IMR-90 (cell line): Measurements from ENCODE around the gene ZDHHC24. TPM values are rescaled to one million over a fixed set of nuclear protein-coding genes. Genes with fewer than 3 reads are reported as not detected.

Experiments
- ATAC-seq: fragments of 200-7000 bp; cut with Tn5 transposase; 2 replicates; pipeline ENCODE4 v1.9.1; 2020; ENCODE audit warnings: low read depth, mild to moderate bottlenecking, moderate library complexity
- BruUV-seq: library from RNA; stranded (reverse); fragments of 400-500 nt; replicated peaks from 2 replicates; lab custom pipeline; 2021; lab: Mats Ljungman, UMichigan
- CTCF ChIA-PET: fragments of 300-600 bp; formaldehyde crosslinking; extraction: SDS; loops from one replicate; lab custom pipeline; 2021; ENCODE audit warnings: antibody characterized with exemption; lab: Yijun Ruan, JAX
- POLR2A ChIA-PET: fragments of 300-600 bp; sonication (Branson Sonifier 250); formaldehyde crosslinking; loops from one replicate; lab custom pipeline; 2022; ENCODE audit warnings: antibody characterized with exemption; ENCODE audit not compliant: unreplicated experiment; lab: Charles Lee
- DNase-seq: peaks from one replicate; pipeline ENCODE4 v3.0.0; 2013
- H2AFZ ChIP-seq: replicated peaks from 2 replicates; pipeline ENCODE3; 2013; ENCODE audit warnings: low read length, mild to moderate bottlenecking; ENCODE audit not compliant: poor library complexity
- H2AK5ac ChIP-seq: 2 replicates; pipeline ENCODE4 v1.6.1; 2013; ENCODE audit warnings: low read depth, low read length, inconsistent platforms
- H2AK9ac ChIP-seq: replicated peaks from 2 replicates; pipeline ENCODE3; 2013; ENCODE audit warnings: mild to moderate bottlenecking, low read depth, low read length, moderate library complexity; ENCODE audit not compliant: poor library complexity
- H2BK120ac ChIP-seq: 2 replicates; pipeline ENCODE4 v1.6.1; 2013; ENCODE audit warnings: low read depth, low read length, inconsistent platforms
- H2BK15ac ChIP-seq: 3 replicates; pipeline ENCODE4 v1.6.1; 2013; ENCODE audit warnings: low read depth, low read length, inconsistent platforms
- H2BK20ac ChIP-seq: 2 replicates; pipeline ENCODE4 v1.6.1; 2013; ENCODE audit warnings: low read depth, mild to moderate bottlenecking, inconsistent platforms, low read length, moderate library complexity
- H2BK5ac ChIP-seq: 2 replicates; pipeline ENCODE4 v1.6.1; 2013; ENCODE audit warnings: mild to moderate bottlenecking, low read depth, low read length, inconsistent platforms; ENCODE audit not compliant: poor library complexity, severe bottlenecking
- H3K14ac ChIP-seq: replicated peaks from 2 replicates; pipeline ENCODE4 v1.6.1; 2013; ENCODE audit warnings: low read depth, low read length, inconsistent platforms
- H3K18ac ChIP-seq: 2 replicates; pipeline ENCODE4 v1.6.1; 2013; ENCODE audit warnings: low read depth, low read length, control low read depth
- H3K23ac ChIP-seq: 2 replicates; pipeline ENCODE4 v1.6.1; 2013; ENCODE audit warnings: low read depth, low read length, inconsistent platforms
- H3K27ac ChIP-seq: 2 replicates; pipeline ENCODE4 v1.5.1; 2013; ENCODE audit warnings: mild to moderate bottlenecking, control low read depth, low read length; ENCODE audit not compliant: insufficient read depth
- H3K27me3 ChIP-seq: 2 replicates; pipeline ENCODE4 v1.6.1; 2013; ENCODE audit warnings: low read length; ENCODE audit not compliant: control insufficient read depth, insufficient read depth
- H3K36me3 ChIP-seq: 2 replicates; pipeline ENCODE4 v1.6.1; 2013; ENCODE audit warnings: low read length, mixed read lengths; ENCODE audit not compliant: control insufficient read depth, insufficient read depth
- H3K4ac ChIP-seq: 2 replicates; pipeline ENCODE4 v1.6.1; 2013; ENCODE audit warnings: low read depth, low read length, inconsistent platforms
- H3K4me1 ChIP-seq: 2 replicates; pipeline ENCODE4 v1.6.1; 2013; ENCODE audit warnings: low read length, mixed read lengths; ENCODE audit not compliant: control insufficient read depth, insufficient read depth
- H3K4me2 ChIP-seq: 2 replicates; pipeline ENCODE4 v1.6.1; 2013; ENCODE audit warnings: low read depth, mild to moderate bottlenecking, control low read depth, low read length, moderate library complexity
- H3K4me3 ChIP-seq: 2 replicates; pipeline ENCODE4 v1.5.1; 2013; ENCODE audit warnings: low read depth, mild to moderate bottlenecking, control low read depth, low read length, moderate library complexity; ENCODE audit not compliant: insufficient read depth
- H3K56ac ChIP-seq: 2 replicates; pipeline ENCODE4 v1.6.1; 2013; ENCODE audit warnings: low read length, inconsistent platforms; ENCODE audit not compliant: insufficient read depth; ENCODE audit errors: extremely low read depth
- H3K79me1 ChIP-seq, 2 experiments: 2 replicates each; pipeline ENCODE4 v1.6.1; 2013; ENCODE audit warnings: low read length in 2 of 2, inconsistent platforms in 1 of 2, low read depth in 1 of 2
- H3K9ac ChIP-seq: 2 replicates; pipeline ENCODE4 v1.6.1; 2013; ENCODE audit warnings: low read depth, low read length, control low read depth
- H3K9me1 ChIP-seq: 2 replicates; pipeline ENCODE4 v1.6.1; 2013; ENCODE audit warnings: low read length, inconsistent platforms; ENCODE audit not compliant: insufficient read depth
- H3K9me3 ChIP-seq: 2 replicates; pipeline ENCODE4 v1.6.1; 2013; ENCODE audit warnings: low read length; ENCODE audit not compliant: control insufficient read depth, insufficient read depth
- H4K20me1 ChIP-seq: 2 replicates; pipeline ENCODE4 v1.6.1; 2013; ENCODE audit warnings: low read length, inconsistent platforms; ENCODE audit not compliant: insufficient read depth
- H4K5ac ChIP-seq: 2 replicates; pipeline ENCODE4 v1.6.1; 2013; ENCODE audit warnings: mild to moderate bottlenecking, low read depth, low read length, control low read depth
- H4K8ac ChIP-seq, 2 experiments: 2 replicates each; pipeline ENCODE4 v1.6.1; 2013; ENCODE audit warnings: low read depth in 2 of 2, low read length in 2 of 2, control low read depth in 1 of 2, inconsistent platforms in 1 of 2
- H4K91ac ChIP-seq: 2 replicates; pipeline ENCODE4 v1.6.1; 2013; ENCODE audit warnings: low read depth, low read length, inconsistent platforms; ENCODE audit not compliant: insufficient read depth
- BHLHE40 ChIP-seq: fragments of 150-350 bp; IDR thresholded peaks from 2 replicates; pipeline ENCODE4 v1.6.1; 2016; ENCODE audit warnings: mild to moderate bottlenecking, low read depth, low read length
- CEBPB ChIP-seq: IDR thresholded peaks from 2 replicates; pipeline ENCODE4 v1.6.1; 2012; ENCODE audit warnings: low read depth, low read length, improper control_type of control experiment
- CHD1 ChIP-seq: IDR thresholded peaks from 2 replicates; pipeline ENCODE4 v1.6.1; 2012; ENCODE audit warnings: low read depth, low read length, improper control_type of control experiment
- FOS ChIP-seq: fragments of 150-350 bp; IDR thresholded peaks from 2 replicates; pipeline ENCODE4 v1.6.1; 2016; ENCODE audit warnings: low read depth, low read length
- MAFK ChIP-seq: IDR thresholded peaks from 2 replicates; pipeline ENCODE4 v1.6.1; 2012; ENCODE audit warnings: low read depth, low read length, improper control_type of control experiment
- MXI1 ChIP-seq: IDR thresholded peaks from 2 replicates; pipeline ENCODE4 v1.6.1; 2012; ENCODE audit warnings: low read depth, mild to moderate bottlenecking, low read length, moderate library complexity, borderline replicate concordance
- NFE2L2 ChIP-seq: fragments of 150-350 bp; IDR thresholded peaks from 2 replicates; pipeline ENCODE4 v1.6.1; 2016; ENCODE audit warnings: low read depth, mild to moderate bottlenecking, low read length
- POLR2A ChIP-seq: IDR thresholded peaks from 2 replicates; pipeline ENCODE4 v1.6.1; 2012; ENCODE audit warnings: mild to moderate bottlenecking, low read depth, low read length
- RAD21 ChIP-seq: IDR thresholded peaks from 2 replicates; pipeline ENCODE4 v1.6.1; 2012; ENCODE audit warnings: low read length, improper control_type of control experiment
- RCOR1 ChIP-seq: IDR thresholded peaks from 2 replicates; pipeline ENCODE4 v1.6.1; 2012; ENCODE audit warnings: mild to moderate bottlenecking, low read length, improper control_type of control experiment; ENCODE audit not compliant: insufficient replicate concordance
- RFX5 ChIP-seq: IDR thresholded peaks from 2 replicates; pipeline ENCODE4 v1.8.0; 2012; ENCODE audit warnings: low read depth, mild to moderate bottlenecking, low read length, moderate library complexity
- SMC3 ChIP-seq: fragments of 150-350 bp; IDR thresholded peaks from 2 replicates; pipeline ENCODE4 v1.6.1; 2016; ENCODE audit warnings: low read depth, mild to moderate bottlenecking, antibody characterized with exemption, low read length, moderate library complexity
- WGBS, 2 experiments: methylation state at CpG; one replicate each; pipeline versions ENCODE4 v1.1.5 to v1.1.7; 2013; ENCODE audit warnings: missing lambda C conversion rate in 2 of 2; ENCODE audit not compliant: insufficient read length in 1 of 2; ENCODE audit errors: extremely low coverage in 2 of 2; 5-methylcytosine and 5-hydroxymethylcytosine counted together
- dilution Hi-C: fragments of 300-500 bp; cut with HindIII; formaldehyde crosslinking; loops from one replicate; pipeline ENCODE4 v1.14.3; 2018; ENCODE audit warnings: low sequenced_read_pairs; ENCODE audit not compliant: unreplicated experiment
- in situ Hi-C: fragments of 300-500 bp; cut with MboI; formaldehyde crosslinking; loops from 3 replicates; pipeline ENCODE4 v1.14.3; 2019; ENCODE audit warnings: low sequenced_read_pairs, inconsistent platforms, mixed read lengths
- intact Hi-C: fragments of 100-400 bp; cut with micrococcal nuclease; formaldehyde crosslinking; loops from 2 replicates; pipeline ENCODE4 v1.10.0; 2022
- polyA plus RNA-seq, 3 experiments: library from polyadenylated mRNA; depleted of rRNA; stranded (reverse); fragments of >200 nt; gene quantifications; 2 replicates each; pipeline ENCODE4 v1.2.3, GENCODE V29; 2012; ENCODE audit warnings: low replicate concordance in 1 of 3
- total RNA-seq: library from RNA; depleted of rRNA; stranded (reverse); fragments of >200 nt; gene quantifications from 2 replicates; pipeline ENCODE4 v1.2.3, GENCODE V29; 2012
- TF ChIP-seq, protein P1 (sequence below): fragments of 150-350 bp; IDR thresholded peaks from 2 replicates; pipeline ENCODE4 v1.6.1; 2016; ENCODE audit warnings: low read depth, mild to moderate bottlenecking, low read length, moderate library complexity, borderline replicate concordance
- TF ChIP-seq, protein P2 (sequence below): conservative IDR thresholded peaks from 2 replicates; pipeline ENCODE4 v1.5.1; 2012; ENCODE audit warnings: mild to moderate bottlenecking, low read depth, low read length, improper control_type of control experiment
- TF ChIP-seq, protein P3 (sequence below): fragments of 150-350 bp; IDR thresholded peaks from 2 replicates; pipeline ENCODE4 v1.6.1; 2017; ENCODE audit warnings: mild to moderate bottlenecking, antibody characterized with exemption, low read length, low read depth

Gene ZDHHC24
- total and polyA plus RNA-seq, 2 of the 4 experiments (the other 2 are of a cell fraction): 3.2 to 10.9 TPM

DNA sequence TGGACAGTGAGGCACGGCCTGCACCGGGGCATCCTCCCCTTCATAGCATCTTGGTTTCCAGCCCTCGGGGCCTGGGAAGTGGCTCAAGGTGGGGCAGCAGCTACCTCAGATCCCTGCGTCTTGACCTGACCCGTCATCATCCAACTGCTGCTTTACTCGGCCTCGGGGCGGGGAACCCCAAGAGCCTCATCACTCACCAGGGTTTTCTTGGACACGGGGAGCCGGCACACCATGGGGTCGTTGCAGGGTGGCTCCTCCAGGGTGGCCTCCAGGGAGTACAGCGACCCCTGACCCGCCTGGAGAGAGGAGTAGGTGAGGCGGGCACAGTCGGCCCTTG, 21.9 kb upstream of the ZDHHC24 start:
- Histone ChIP-seq H3K4me2 (peak overlapping the region; percentile 49; the same call in 1 of the 2 replicates), H3K4me1 (peaks cover 3% of the 10 kb centered on the region; the same call in 1 of the 2 replicates), H3K23ac (no peak overlapping the region), H3K27ac (no peak overlapping the region), H2AK9ac (peak overlapping the region; percentile 78), H3K9ac (no peak overlapping the region), H3K18ac (no peak overlapping the region), H3K79me1 (no peaks in the 10 kb centered on the region), H2BK120ac (no peak overlapping the region), H2AFZ (peak overlapping the region; percentile 95), H3K36me3 (peaks cover 3% of the 10 kb centered on the region; the same call in 1 of the 2 replicates), H3K9me1 (peaks cover 6% of the 10 kb centered on the region; the same call in 1 of the 2 replicates), H3K9me3 (no peaks in the 10 kb centered on the region), H4K91ac (no peak overlapping the region), H4K5ac (no peak overlapping the region), H3K4me3 (peak overlapping the region; percentile 41; the same call in 1 of the 2 replicates), H2BK5ac (no peak overlapping the region), H4K8ac (no peak overlapping the region; a peak in 1 of 4 replicates), H3K14ac (no peak overlapping the region), H2BK15ac (no peak overlapping the region), H3K56ac (no peak overlapping the region), H3K27me3 (peaks cover 2% of the 10 kb centered on the region; the same call in 1 of the 2 replicates), H2BK20ac (no peak overlapping the region), H3K4ac (no peak overlapping the region), H2AK5ac (no peak overlapping the region), H4K20me1 (no peaks in the 10 kb centered on the region)
- ChIA-PET CTCF (no interaction called here), POLR2A (interaction anchor here (0.6 kb wide), 1 partner anchor 71 kb away, joined by 4 read pairs; the partner anchor contains the start of gene RBM4)
- DNase-seq (no peak), ATAC-seq (no peak)
- dilution Hi-C loops: no loop called here
- WGBS, 2 experiments: no CpG with 5 or more reads among the region's 15 CpGs
- in situ Hi-C loops: no loop called here
- no peak for TF ChIP-seq NFE2L2
- TF ChIP-seq POLR2A: no peak
- no peak for TF ChIP-seq MXI1
- TF ChIP-seq CHD1: no peak
- no peak for TF ChIP-seq RCOR1
- TF ChIP-seq MAFK: no peak
- no peak for TF ChIP-seq CEBPB
- no peak for TF ChIP-seq FOS
- TF ChIP-seq, protein P1, sequence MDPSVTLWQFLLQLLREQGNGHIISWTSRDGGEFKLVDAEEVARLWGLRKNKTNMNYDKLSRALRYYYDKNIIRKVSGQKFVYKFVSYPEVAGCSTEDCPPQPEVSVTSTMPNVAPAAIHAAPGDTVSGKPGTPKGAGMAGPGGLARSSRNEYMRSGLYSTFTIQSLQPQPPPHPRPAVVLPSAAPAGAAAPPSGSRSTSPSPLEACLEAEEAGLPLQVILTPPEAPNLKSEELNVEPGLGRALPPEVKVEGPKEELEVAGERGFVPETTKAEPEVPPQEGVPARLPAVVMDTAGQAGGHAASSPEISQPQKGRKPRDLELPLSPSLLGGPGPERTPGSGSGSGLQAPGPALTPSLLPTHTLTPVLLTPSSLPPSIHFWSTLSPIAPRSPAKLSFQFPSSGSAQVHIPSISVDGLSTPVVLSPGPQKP: no peak
- TF ChIP-seq, protein P2, sequence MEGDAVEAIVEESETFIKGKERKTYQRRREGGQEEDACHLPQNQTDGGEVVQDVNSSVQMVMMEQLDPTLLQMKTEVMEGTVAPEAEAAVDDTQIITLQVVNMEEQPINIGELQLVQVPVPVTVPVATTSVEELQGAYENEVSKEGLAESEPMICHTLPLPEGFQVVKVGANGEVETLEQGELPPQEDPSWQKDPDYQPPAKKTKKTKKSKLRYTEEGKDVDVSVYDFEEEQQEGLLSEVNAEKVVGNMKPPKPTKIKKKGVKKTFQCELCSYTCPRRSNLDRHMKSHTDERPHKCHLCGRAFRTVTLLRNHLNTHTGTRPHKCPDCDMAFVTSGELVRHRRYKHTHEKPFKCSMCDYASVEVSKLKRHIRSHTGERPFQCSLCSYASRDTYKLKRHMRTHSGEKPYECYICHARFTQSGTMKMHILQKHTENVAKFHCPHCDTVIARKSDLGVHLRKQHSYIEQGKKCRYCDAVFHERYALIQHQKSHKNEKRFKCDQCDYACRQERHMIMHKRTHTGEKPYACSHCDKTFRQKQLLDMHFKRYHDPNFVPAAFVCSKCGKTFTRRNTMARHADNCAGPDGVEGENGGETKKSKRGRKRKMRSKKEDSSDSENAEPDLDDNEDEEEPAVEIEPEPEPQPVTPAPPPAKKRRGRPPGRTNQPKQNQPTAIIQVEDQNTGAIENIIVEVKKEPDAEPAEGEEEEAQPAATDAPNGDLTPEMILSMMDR: no peak
- no peak for TF ChIP-seq RAD21
- no peak for TF ChIP-seq BHLHE40
- TF ChIP-seq, protein P3, sequence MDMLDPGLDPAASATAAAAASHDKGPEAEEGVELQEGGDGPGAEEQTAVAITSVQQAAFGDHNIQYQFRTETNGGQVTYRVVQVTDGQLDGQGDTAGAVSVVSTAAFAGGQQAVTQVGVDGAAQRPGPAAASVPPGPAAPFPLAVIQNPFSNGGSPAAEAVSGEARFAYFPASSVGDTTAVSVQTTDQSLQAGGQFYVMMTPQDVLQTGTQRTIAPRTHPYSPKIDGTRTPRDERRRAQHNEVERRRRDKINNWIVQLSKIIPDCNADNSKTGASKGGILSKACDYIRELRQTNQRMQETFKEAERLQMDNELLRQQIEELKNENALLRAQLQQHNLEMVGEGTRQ: no peak
- TF ChIP-seq RFX5: no peak
- TF ChIP-seq SMC3: no peak
- intact Hi-C loops: no loop called here
- no TSS peak for BruUV-seq
